HepG2 (cell line): Measurements from ENCODE around the gene MAML1. TPM values are rescaled to one million over a fixed set of nuclear protein-coding genes. Genes with fewer than 3 reads are reported as not detected.

ENCODE experiments used
- ATAC-seq: fragments of 200-7000 bp; cut with Tn5 transposase; 3 replicates; pipeline ENCODE4 v1.9.1; 2020; ENCODE audit warnings: mild to moderate bottlenecking, moderate library complexity
- BruUV-seq: library from RNA; stranded (reverse); fragments of 400-500 nt; replicated peaks from 2 replicates; lab custom pipeline; 2021; lab: Mats Ljungman, UMichigan
- CTCF ChIA-PET: fragments of 300-600 bp; formaldehyde crosslinking; extraction: SDS; loops from one replicate; lab custom pipeline; 2021; ENCODE audit warnings: low total read pairs, inconsistent platforms, low intra/inter-chr PET ratio; lab: Yijun Ruan, JAX
- POLR2A ChIA-PET: fragments of 350-600 bp; sonication (Branson Sonifier 250); formaldehyde crosslinking; loops from one replicate; lab custom pipeline; 2020; ENCODE audit warnings: antibody characterized with exemption, inconsistent platforms; lab: Yijun Ruan, JAX
- DNase-seq: peaks from one replicate; pipeline ENCODE4 v3.0.0-alpha.2; 2015; ENCODE audit warnings: low spot score
- FAIRE-seq: peaks from 3 replicates; lab custom pipeline; 2011; peaks lifted over from hg19 to GRCh38; lab: Jason Lieb, UNC
- H2AFZ ChIP-seq: one replicate; pipeline ENCODE4 v1.6.1; 2011; ENCODE audit warnings: low read length, inconsistent platforms
- H3K27ac ChIP-seq: fragments of 300-600 bp; 3 replicates; pipeline ENCODE4 v1.8.0; 2011; ENCODE audit warnings: mixed run types, mild to moderate bottlenecking, mixed read lengths, low read length, inconsistent platforms; ENCODE audit not compliant: insufficient read depth; ENCODE audit errors: extremely low read length
- H3K27me3 ChIP-seq, 2 experiments: fragments of 200-600 bp in 1 of 2; 2 replicates in 1 of 2; 3 replicates in 1 of 2; pipeline versions ENCODE4 v1.6.0 to v1.8.0; 2011; ENCODE audit warnings: low read length in 2 of 2, mild to moderate bottlenecking in 2 of 2, moderate library complexity in 2 of 2, inconsistent platforms in 1 of 2; ENCODE audit not compliant: insufficient read depth in 2 of 2, control insufficient read depth in 1 of 2
- H3K36me3 ChIP-seq, 2 experiments: fragments of 200-600 bp in 1 of 2; replicated peaks in 1 of 2; 2 replicates in 1 of 2; 3 replicates in 1 of 2; pipeline versions ENCODE4 v1.5.1 to v1.8.0; 2011; ENCODE audit warnings: low read length in 2 of 2, inconsistent platforms in 1 of 2; ENCODE audit not compliant: insufficient read depth in 2 of 2, control insufficient read depth in 1 of 2
- H3K4me1 ChIP-seq: 2 replicates; pipeline ENCODE4 v1.5.1; 2012; ENCODE audit warnings: low read length, inconsistent platforms; ENCODE audit not compliant: insufficient read depth
- H3K4me2 ChIP-seq: 2 replicates; pipeline ENCODE4 v1.6.0; 2011; ENCODE audit warnings: low read depth, low read length, inconsistent platforms
- H3K4me3 ChIP-seq, 3 experiments: fragments of 200-600 bp in 1 of 3; sonication (generic), shearing (Covaris generic) in 1 of 3; replicated peaks in 1 of 3; 2 replicates each; pipeline ENCODE4 v1.5.1; 2011 to 2016; ENCODE audit warnings: low read length in 3 of 3, inconsistent platforms in 2 of 3, low read depth in 2 of 3, mild to moderate bottlenecking in 2 of 3, control low read depth in 1 of 3, mixed read lengths in 1 of 3; ENCODE audit not compliant: insufficient read depth in 1 of 3
- H3K79me2 ChIP-seq: one replicate; pipeline ENCODE4 v1.6.1; 2011; ENCODE audit warnings: low read length, inconsistent platforms; ENCODE audit not compliant: insufficient read depth
- H3K9ac ChIP-seq: 2 replicates; pipeline ENCODE4 v1.6.0; 2011; ENCODE audit warnings: mild to moderate bottlenecking, low read depth, low read length, inconsistent platforms; ENCODE audit not compliant: insufficient read depth
- H3K9me3 ChIP-seq: 2 replicates; pipeline ENCODE4 v1.5.1; 2012; ENCODE audit warnings: mild to moderate bottlenecking, low read length
- H4K20me1 ChIP-seq: 2 replicates; pipeline ENCODE4 v1.6.0; 2011; ENCODE audit warnings: inconsistent platforms, mild to moderate bottlenecking, low read length, moderate library complexity; ENCODE audit not compliant: insufficient read depth
- BRD4 ChIP-seq: sonication (generic); formaldehyde crosslinking; IDR thresholded peaks from 2 replicates; pipeline ENCODE4 v1.4.0; 2020; ENCODE audit warnings: missing genetic modification reagents
- FOXK2 ChIP-seq: fragments of 450-650 bp; IDR thresholded peaks from 2 replicates; pipeline ENCODE4 v1.6.1; 2016
- IKZF5 ChIP-seq: IDR thresholded peaks from 2 replicates; pipeline ENCODE4 v1.6.1; 2018; ENCODE audit warnings: missing genetic modification reagents, mild to moderate bottlenecking, missing compliant biosample characterization
- JDP2 ChIP-seq: sonication (generic); formaldehyde crosslinking; IDR thresholded peaks from 2 replicates; pipeline ENCODE4 v1.8.1; 2022; ENCODE audit warnings: missing genetic modification reagents, borderline replicate concordance
- KAT2B ChIP-seq: fragments of 150-350 bp; IDR thresholded peaks from 2 replicates; pipeline ENCODE4 v1.6.1; 2014; ENCODE audit warnings: low read depth, low read length, borderline replicate concordance
- MBD4 ChIP-seq: IDR thresholded peaks from 2 replicates; pipeline ENCODE4 v1.6.1; 2012; ENCODE audit warnings: low read length, inconsistent platforms, borderline replicate concordance
- PAX8 ChIP-seq: sonication (generic); formaldehyde crosslinking; IDR thresholded peaks from 2 replicates; pipeline ENCODE4 v1.8.0; 2022; ENCODE audit warnings: mild to moderate bottlenecking, missing genetic modification reagents, borderline replicate concordance
- RBAK ChIP-seq: sonication (generic); formaldehyde crosslinking; IDR thresholded peaks from 2 replicates; pipeline ENCODE4 v1.5.1; 2020; ENCODE audit warnings: mild to moderate bottlenecking, missing genetic modification reagents
- SMYD3 ChIP-seq: sonication (generic); formaldehyde crosslinking; IDR thresholded peaks from 2 replicates; pipeline ENCODE4 v1.8.1; 2023; ENCODE audit warnings: mild to moderate bottlenecking, missing genetic modification reagents
- SRSF4 ChIP-seq: fragments of 200-400 bp; formaldehyde crosslinking; IDR thresholded peaks from one replicate; pipeline ENCODE4 v1.6.1; 2018; ENCODE audit warnings: mild to moderate bottlenecking, low read depth, low read length, moderate library complexity; ENCODE audit not compliant: poor library complexity, severe bottlenecking
- THYN1 ChIP-seq: sonication (generic); formaldehyde crosslinking; IDR thresholded peaks from 2 replicates; pipeline ENCODE4 v1.8.1; 2023; ENCODE audit warnings: low read depth, mild to moderate bottlenecking, moderate library complexity, missing genetic modification reagents, borderline replicate concordance
- ZBTB43 ChIP-seq: sonication (generic); formaldehyde crosslinking; conservative IDR thresholded peaks from 2 replicates; pipeline ENCODE4 v1.4.0; 2020; ENCODE audit warnings: missing genetic modification reagents
- ZFYVE20 ChIP-seq: sonication (generic); formaldehyde crosslinking; IDR thresholded peaks from 2 replicates; pipeline ENCODE4 v1.8.0; 2023; ENCODE audit warnings: low read depth, mild to moderate bottlenecking, moderate library complexity, missing genetic modification reagents, borderline replicate concordance
- ZMYM4 ChIP-seq: sonication (generic); formaldehyde crosslinking; IDR thresholded peaks from 2 replicates; pipeline ENCODE4 v1.8.1; 2023; ENCODE audit warnings: mild to moderate bottlenecking, missing genetic modification reagents
- ZNF280B ChIP-seq: sonication (generic); formaldehyde crosslinking; IDR thresholded peaks from 2 replicates; pipeline ENCODE4 v1.5.0; 2020; ENCODE audit warnings: missing genetic modification reagents, mild to moderate bottlenecking, borderline replicate concordance
- ZNF331 ChIP-seq: sonication (generic); formaldehyde crosslinking; IDR thresholded peaks from 2 replicates; pipeline ENCODE4 v1.4.0; 2020; ENCODE audit warnings: missing genetic modification reagents
- ZNF451 ChIP-seq: sonication (generic); formaldehyde crosslinking; IDR thresholded peaks from 2 replicates; pipeline ENCODE4 v1.5.0; 2020; ENCODE audit warnings: mild to moderate bottlenecking, missing genetic modification reagents
- ZNF598 ChIP-seq: sonication (generic); formaldehyde crosslinking; IDR thresholded peaks from 2 replicates; pipeline ENCODE4 v1.5.1; 2020; ENCODE audit warnings: mild to moderate bottlenecking, missing genetic modification reagents, borderline replicate concordance
- ZNF616 ChIP-seq: sonication (generic); formaldehyde crosslinking; IDR thresholded peaks from 2 replicates; pipeline ENCODE4 v1.5.0; 2020; ENCODE audit warnings: low read depth, mild to moderate bottlenecking, missing genetic modification reagents
- ZNF781 ChIP-seq: sonication (generic); formaldehyde crosslinking; IDR thresholded peaks from 2 replicates; pipeline ENCODE4 v1.5.1; 2020; ENCODE audit warnings: borderline replicate concordance, mild to moderate bottlenecking, missing genetic modification reagents; ENCODE audit errors: not compliant biosample characterization
- WGBS: methylation state at CpG from one replicate; pipeline ENCODE4 v1.1.6; 2017; ENCODE audit warnings: low lambda C conversion rate; 5-methylcytosine and 5-hydroxymethylcytosine counted together
- in situ Hi-C: cut with HindIII; loops from 2 replicates; pipeline ENCODE4 v1.10.0; 2017; ENCODE audit warnings: low pct_unique_long_range_greater_than_20kb; ENCODE audit not compliant: extremely low pct_ligation_motif_present
- intact Hi-C: fragments of 100-400 bp; cut with micrococcal nuclease; formaldehyde crosslinking; loops from one replicate; pipeline ENCODE4 v1.10.0; 2022; ENCODE audit not compliant: unreplicated experiment
- polyA plus RNA-seq, 8 experiments: library from polyadenylated mRNA; depleted of rRNA in 3 of 8; stranded (reverse) in 7 of 8; unstranded in 1 of 8; fragments of >200 nt; fragmentation: Illumina TruSeq in 4 of 8; extraction: Trizol in 4 of 8; gene quantifications; 2 replicates each; pipeline versions ENCODE4 v1.2.1 to v1.2.3, GENCODE V29; 2011 to 2016; ENCODE audit warnings: low read depth in 4 of 8, missing spikeins in 1 of 8, mixed read lengths in 1 of 8; ENCODE audit not compliant: insufficient read depth in 1 of 8
- total RNA-seq, 5 experiments: library from RNA; depleted of rRNA; stranded (reverse); fragments of >200 nt; fragmentation: Illumina TruSeq; extraction: Trizol; gene quantifications; 2 replicates each; pipeline ENCODE4 v1.2.3, GENCODE V29; 2016; ENCODE audit warnings: low read depth in 1 of 5

The MAML1 gene
- total and polyA plus RNA-seq, 2 of the 13 experiments (the other 11 are each of a cell fraction or from before 2014, with no cell fraction given) = 10.0 to 10.8 TPM

- BruUV-seq = no TSS peak
- ATAC-seq (no peak; the same call in 2 of the 3 replicates), FAIRE-seq (no peak), DNase-seq (no peak)
- peaks cover 0 to 13% of the 10 kb centered on the region in 2 experiments; a peak in 1 of 5 replicates for H3K36me3 ChIP-seq
- H3K9ac ChIP-seq = peak within 1 kb of the TSS; percentile 99
- under 1% methylated on average over 22 of the region's 58 CpGs for WGBS
- H4K20me1 ChIP-seq = peaks cover 34% of the 10 kb centered on the region
- H3K4me3 ChIP-seq = peak within 1 kb of the TSS; percentile 74 to 91 (median 91)
- peaks cover 57% of the 10 kb centered on the region for H3K79me2 ChIP-seq
- peaks cover 61% of the 10 kb centered on the region for H3K4me1 ChIP-seq
- ChIA-PET CTCF (interaction anchor here (1.2 kb wide), 1 partner anchor 31 kb away, joined by 3 read pairs; no protein-coding TSS in a partner anchor), POLR2A (interaction anchor here (3.1 to 6.8 kb wide), 4 partner anchors 19 to 75 kb away, joined by 11 to 42 read pairs (median 32); partner anchors contain the start of genes CBY3, HNRNPH1 and MAML1)
- H3K27me3 ChIP-seq = no peaks in the 10 kb centered on the region; a peak in 1 of 5 replicates
- in situ Hi-C loops = no loop called here
- intact Hi-C loops = loop anchor here (1.0 to 5.0 kb wide), 2 partner anchors 19 to 77 kb away; partner anchors contain the start of gene HNRNPH1
- H3K4me2 ChIP-seq = peak within 1 kb of the TSS; percentile 88
- H3K27ac ChIP-seq = peak within 1 kb of the TSS; percentile 96
- no peak within 1 kb of the TSS for H2AFZ ChIP-seq
- no peaks in the 10 kb centered on the region for H3K9me3 ChIP-seq
- TF ChIP-seq KAT2B (no peak), ZFYVE20 (CRISPR knock-in tag) (peak; percentile 62; the same call in 1 of the 2 replicates), THYN1 (0 out of 2 replicates have a peak, but pooled peaks have one; percentile 5), JDP2 (CRISPR knock-in tag) (no peak), ZBTB43 (CRISPR knock-in tag) (no peak; the same call in 1 of the 2 replicates), ZNF598 (CRISPR knock-in tag) (no peak), BRD4 (no peak), ZNF331 (CRISPR knock-in tag) (peak; percentile 43), SMYD3 (CRISPR knock-in tag) (no peak; the same call in 1 of the 2 replicates), ZNF280B (CRISPR knock-in tag) (peak; percentile 68; the same call in 1 of the 2 replicates), SRSF4 (peak; percentile 25), FOXK2 (no peak), PAX8 (peak; percentile 59; the same call in 1 of the 2 replicates), IKZF5 (CRISPR knock-in tag) (peak; percentile 22; the same call in 1 of the 2 replicates), ZNF451 (CRISPR knock-in tag) (no peak), ZNF781 (no peak), RBAK (no peak), ZNF616 (no peak), MBD4 (no peak), ZMYM4 (CRISPR knock-in tag) (peak; percentile 10; the same call in 1 of the 2 replicates)
Measured at GRCh38 chr5:179698935-179699615, 33.5 kb upstream of the MAML1 start, which contains the start of gene CANX. TSS of gene CANX (plus strand) at chr5:179698967. CDS start at chr5:179705682, 6,715 bp downstream.
